Endothelial cell of umbilical vein (primary cell): ENCODE measurements around the gene SLAMF1. TPM values are rescaled to one million over a fixed set of nuclear protein-coding genes. Genes with fewer than 3 reads are reported as not detected.

ENCODE experiments used
- BruUV-seq: library from RNA; stranded (reverse); fragments of 400-500 nt; replicated peaks from 2 replicates; lab custom pipeline; 2021; lab: Mats Ljungman, UMichigan
- CTCF ChIA-PET: fragments of 300-600, 350-600 bp; sonication (Branson Sonifier 250); formaldehyde crosslinking; loops from one replicate; lab custom pipeline; 2021; ENCODE audit warnings: antibody characterized with exemption, inconsistent platforms; lab: Charles Lee
- POLR2A ChIA-PET: fragments of 300-600, 350-600 bp; sonication (Branson Sonifier 250); formaldehyde crosslinking; loops from one replicate; lab custom pipeline; 2021; ENCODE audit warnings: antibody characterized with exemption, inconsistent platforms; lab: Charles Lee
- DNase-seq: peaks from one replicate; pipeline ENCODE4 v3.0.0-alpha.2; 2011; ENCODE audit warnings: low read depth, low spot score
- FAIRE-seq: peaks from 2 replicates; lab custom pipeline; 2011; peaks lifted over from hg19 to GRCh38; lab: Jason Lieb, UNC
- H2AFZ ChIP-seq: 2 replicates; pipeline ENCODE4 v1.6.0; 2012; ENCODE audit warnings: low read depth, low read length, control low read depth, inconsistent platforms
- H3K27ac ChIP-seq: 2 replicates; pipeline ENCODE4 v1.5.1; 2011; ENCODE audit warnings: low read depth, mild to moderate bottlenecking, control low read depth, low read length, moderate library complexity; ENCODE audit not compliant: insufficient read depth
- H3K27me3 ChIP-seq, 2 experiments: 2 replicates each; pipeline versions ENCODE4 v1.6.0 to v1.6.1; 2011; ENCODE audit warnings: low read length in 2 of 2, mixed read lengths in 1 of 2; ENCODE audit not compliant: control insufficient read depth in 2 of 2, insufficient read depth in 2 of 2
- H3K36me3 ChIP-seq, 2 experiments: 2 replicates in 1 of 2; 3 replicates in 1 of 2; pipeline ENCODE4 v1.5.1; 2011; ENCODE audit warnings: low read length in 2 of 2, mild to moderate bottlenecking in 1 of 2, moderate library complexity in 1 of 2; ENCODE audit not compliant: control insufficient read depth in 2 of 2, insufficient read depth in 2 of 2; ENCODE audit errors: extremely low read depth in 1 of 2
- H3K4me1 ChIP-seq: 3 replicates; pipeline ENCODE4 v1.5.1; 2011; ENCODE audit warnings: mild to moderate bottlenecking, low read length; ENCODE audit not compliant: control insufficient read depth, insufficient read depth; ENCODE audit errors: extremely low read depth
- H3K4me2 ChIP-seq: 2 replicates; pipeline ENCODE4 v1.6.1; 2011; ENCODE audit warnings: low read length, control low read depth, mixed read lengths; ENCODE audit not compliant: insufficient read depth
- H3K4me3 ChIP-seq, 3 experiments: fragments of 200-600 bp in 1 of 3; sonication (generic), shearing (Covaris generic) in 1 of 3; replicated peaks in 1 of 3; 2 replicates each; pipeline ENCODE4 v1.5.1; 2011 to 2016; ENCODE audit warnings: control low read depth in 3 of 3, low read length in 3 of 3, mild to moderate bottlenecking in 2 of 3, inconsistent platforms in 1 of 3, low read depth in 1 of 3, moderate library complexity in 1 of 3; ENCODE audit not compliant: insufficient read depth in 1 of 3
- H3K79me2 ChIP-seq: 2 replicates; pipeline ENCODE4 v1.6.0; 2012; ENCODE audit warnings: low read length, inconsistent platforms; ENCODE audit not compliant: control insufficient read depth, insufficient read depth
- H3K9ac ChIP-seq: replicated peaks from 2 replicates; pipeline ENCODE3; 2011; ENCODE audit warnings: low read length, control low read depth; ENCODE audit not compliant: insufficient read depth; ENCODE audit errors: extremely low read depth
- H3K9me1 ChIP-seq: replicated peaks from 3 replicates; pipeline ENCODE4 v1.6.0; 2011; ENCODE audit warnings: mild to moderate bottlenecking, low read length; ENCODE audit not compliant: control insufficient read depth, insufficient read depth; ENCODE audit errors: extremely low read depth
- H3K9me3 ChIP-seq: replicated peaks from 2 replicates; pipeline ENCODE4 v1.5.1; 2012; ENCODE audit warnings: low read length, inconsistent platforms; ENCODE audit not compliant: control insufficient read depth, insufficient read depth
- H4K20me1 ChIP-seq: replicated peaks from 2 replicates; pipeline ENCODE3; 2011; ENCODE audit warnings: mild to moderate bottlenecking, low read length; ENCODE audit not compliant: control insufficient read depth, insufficient read depth; ENCODE audit errors: extremely low read depth
- EZH2 ChIP-seq: IDR thresholded peaks from 2 replicates; pipeline ENCODE4 v1.6.1; 2012; ENCODE audit warnings: borderline replicate concordance, low read depth, mild to moderate bottlenecking, moderate library complexity, low read length, inconsistent platforms; ENCODE audit not compliant: severe bottlenecking
- FOS ChIP-seq: IDR thresholded peaks from 2 replicates; pipeline ENCODE4 v1.6.1; 2011; ENCODE audit warnings: mild to moderate bottlenecking, low read length, moderate library complexity, borderline replicate concordance; ENCODE audit not compliant: insufficient read depth
- GATA2 ChIP-seq: IDR thresholded peaks from 2 replicates; pipeline ENCODE4 v1.7.0; 2011; ENCODE audit warnings: low read depth, mild to moderate bottlenecking, moderate library complexity, mixed read lengths, low read length; ENCODE audit not compliant: insufficient read length, insufficient read depth
- JUN ChIP-seq: IDR thresholded peaks from 2 replicates; pipeline ENCODE4 v1.6.1; 2011; ENCODE audit warnings: borderline replicate concordance, low read depth; ENCODE audit not compliant: insufficient read length, insufficient read depth
- MYC ChIP-seq: IDR thresholded peaks from one replicate; pipeline ENCODE4 v1.6.1; 2011; ENCODE audit warnings: mild to moderate bottlenecking, low read depth, low read length
- POLR2A ChIP-seq: IDR thresholded peaks from 2 replicates; pipeline ENCODE4 v1.6.1; 2012; ENCODE audit warnings: low read depth, mild to moderate bottlenecking, control low read depth, low read length
- POLR2AphosphoS5 ChIP-seq: IDR thresholded peaks from 2 replicates; pipeline ENCODE4 v1.6.1; 2012; ENCODE audit warnings: low read depth, mild to moderate bottlenecking, control low read depth, low read length, moderate library complexity; ENCODE audit not compliant: insufficient read depth
- dilution Hi-C: fragments of 300-500 bp; cut with MboI; formaldehyde crosslinking; loops from one replicate; pipeline ENCODE4 v1.15.0; 2019; ENCODE audit warnings: low sequenced_read_pairs; ENCODE audit not compliant: extremely low pct_ligation_motif_present
- intact Hi-C: fragments of 100-400 bp; cut with micrococcal nuclease; formaldehyde crosslinking; loops from one replicate; pipeline ENCODE4 v1.10.0; 2022
- polyA plus RNA-seq, 4 experiments: library from polyadenylated mRNA; depleted of rRNA in 3 of 4; stranded (reverse) in 3 of 4; unstranded in 1 of 4; fragments of >200 nt; gene quantifications; 2 replicates each; pipeline versions ENCODE4 v1.2.1 to v1.2.3, GENCODE V29; 2011 to 2012; ENCODE audit warnings: missing spikeins in 1 of 4
- total RNA-seq: library from RNA; stranded (reverse); gene quantifications from 2 replicates; pipeline ENCODE4 v1.2.3, GENCODE V29; 2021
- TF ChIP-seq, protein P1 (sequence below): IDR thresholded peaks from 2 replicates; pipeline ENCODE4 v1.6.1; 2011; ENCODE audit not compliant: insufficient read depth, insufficient read length
- TF ChIP-seq, protein P2 (sequence below), 2 donors: IDR thresholded peaks; 1 replicate in 1 of 2; 2 replicates in 1 of 2; pipeline ENCODE4 v1.5.1; 2011; ENCODE audit warnings: low read length in 2 of 2, mild to moderate bottlenecking in 2 of 2, moderate library complexity in 2 of 2, control low read depth in 1 of 2, inconsistent platforms in 1 of 2, low read depth in 1 of 2; ENCODE audit not compliant: insufficient read depth in 1 of 2; ENCODE audit errors: extremely low read depth in 1 of 2

The SLAMF1 gene
- total and polyA plus RNA-seq, 2 donors (not counting 3 experiments of a cell fraction or from before 2014, with no cell fraction given), result not detected

DNA sequence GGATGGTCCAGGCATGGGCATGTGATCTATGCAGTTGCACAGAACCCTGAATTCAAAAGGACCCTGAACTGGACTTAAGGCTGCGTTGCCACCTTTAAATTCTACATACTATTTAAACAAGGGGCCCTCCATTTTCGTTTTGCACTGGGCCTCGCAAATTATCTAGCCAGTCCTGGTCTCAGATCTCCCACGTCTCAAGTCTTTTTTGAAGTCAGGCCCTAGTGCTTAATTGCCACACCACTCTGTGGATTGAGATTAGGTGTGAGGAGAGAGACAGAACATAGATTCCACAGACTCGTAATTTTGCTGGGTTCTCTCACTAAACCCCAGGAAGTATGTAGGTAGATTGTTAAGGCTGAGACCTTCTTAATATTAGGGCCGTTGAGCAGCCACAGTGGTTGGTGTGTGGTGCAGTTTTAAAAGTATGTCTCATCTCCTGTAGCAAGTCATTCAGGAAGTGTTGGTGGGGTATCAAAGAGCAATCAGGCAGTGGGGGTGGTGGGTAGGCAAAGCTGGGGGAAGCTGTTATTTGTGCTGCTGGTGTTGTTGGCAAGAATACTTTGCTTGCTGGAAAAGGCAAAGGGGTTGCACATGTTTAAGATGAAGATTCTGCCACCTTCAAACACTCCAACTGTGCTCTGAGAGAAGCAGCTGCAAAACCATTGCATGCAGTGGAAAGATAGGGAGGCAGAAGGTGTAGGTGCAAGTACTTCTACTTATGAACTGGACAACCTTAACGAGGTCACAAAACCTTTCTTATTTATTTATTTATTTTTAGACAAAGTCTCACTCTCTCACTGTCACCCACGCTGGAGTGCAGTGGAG is 78.8 kb downstream of the SLAMF1 start:
- H3K4me2 ChIP-seq, result no peak overlapping the region
- DNase-seq (no peak), FAIRE-seq (no peak)
- H2AFZ ChIP-seq, result no peak overlapping the region
- H3K27me3 ChIP-seq, result no peaks in the 10 kb centered on the region
- H3K27ac ChIP-seq, result no peak overlapping the region
- TF ChIP-seq JUN, result no peak
- no peak for TF ChIP-seq EZH2
- no peak for TF ChIP-seq GATA2
- TF ChIP-seq, protein P1, sequence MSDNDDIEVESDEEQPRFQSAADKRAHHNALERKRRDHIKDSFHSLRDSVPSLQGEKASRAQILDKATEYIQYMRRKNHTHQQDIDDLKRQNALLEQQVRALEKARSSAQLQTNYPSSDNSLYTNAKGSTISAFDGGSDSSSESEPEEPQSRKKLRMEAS, result no peak
- TF ChIP-seq POLR2A, result no peak
- TF ChIP-seq MYC, result no peak
- TF ChIP-seq, protein P2, sequence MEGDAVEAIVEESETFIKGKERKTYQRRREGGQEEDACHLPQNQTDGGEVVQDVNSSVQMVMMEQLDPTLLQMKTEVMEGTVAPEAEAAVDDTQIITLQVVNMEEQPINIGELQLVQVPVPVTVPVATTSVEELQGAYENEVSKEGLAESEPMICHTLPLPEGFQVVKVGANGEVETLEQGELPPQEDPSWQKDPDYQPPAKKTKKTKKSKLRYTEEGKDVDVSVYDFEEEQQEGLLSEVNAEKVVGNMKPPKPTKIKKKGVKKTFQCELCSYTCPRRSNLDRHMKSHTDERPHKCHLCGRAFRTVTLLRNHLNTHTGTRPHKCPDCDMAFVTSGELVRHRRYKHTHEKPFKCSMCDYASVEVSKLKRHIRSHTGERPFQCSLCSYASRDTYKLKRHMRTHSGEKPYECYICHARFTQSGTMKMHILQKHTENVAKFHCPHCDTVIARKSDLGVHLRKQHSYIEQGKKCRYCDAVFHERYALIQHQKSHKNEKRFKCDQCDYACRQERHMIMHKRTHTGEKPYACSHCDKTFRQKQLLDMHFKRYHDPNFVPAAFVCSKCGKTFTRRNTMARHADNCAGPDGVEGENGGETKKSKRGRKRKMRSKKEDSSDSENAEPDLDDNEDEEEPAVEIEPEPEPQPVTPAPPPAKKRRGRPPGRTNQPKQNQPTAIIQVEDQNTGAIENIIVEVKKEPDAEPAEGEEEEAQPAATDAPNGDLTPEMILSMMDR (IDR thresholded peaks at IDR 0.05; ENCODE audit: extremely low read depth in 1 of 2, insufficient read depth in 1 of 2, low read depth in 1 of 2, low read length in 2 of 2), result no peak
- TF ChIP-seq POLR2AphosphoS5, result no peak
- TF ChIP-seq FOS, result no peak
- H3K4me3 ChIP-seq, result no peak overlapping the region
- dilution Hi-C loops, result no loop called here
- H3K4me1 ChIP-seq, result no peaks in the 10 kb centered on the region
- no peaks in the 10 kb centered on the region for H4K20me1 ChIP-seq
- intact Hi-C loops, result no loop called here
- ChIA-PET CTCF (no interaction called here), POLR2A (no interaction called here)
- H3K9me3 ChIP-seq, result no peaks in the 10 kb centered on the region
- no peaks in the 10 kb centered on the region for H3K9me1 ChIP-seq
- BruUV-seq, result no TSS peak
- no peaks in the 10 kb centered on the region for H3K36me3 ChIP-seq
- no peaks in the 10 kb centered on the region for H3K79me2 ChIP-seq
- no peak overlapping the region for H3K9ac ChIP-seq
